Bronchial epithelial cell (primary cell): Measurements from ENCODE around the gene FAM120B. TPM values are rescaled to one million over a fixed set of nuclear protein-coding genes. Genes with fewer than 3 reads are reported as not detected.
"Not testable (repeated sequence)": the region's sequence is repeated elsewhere in the genome, so short reads cannot be mapped to it uniquely, and the experiment has no call there.

Experiments used
- DNase-seq: peaks from one replicate; pipeline ENCODE4 v3.0.0-alpha.2; 2010; ENCODE audit warnings: low read depth
- FAIRE-seq: peaks from 2 replicates; lab custom pipeline; 2011; peaks lifted over from hg19 to GRCh38; lab: Jason Lieb, UNC
- H3K27me3 ChIP-seq: 2 replicates; pipeline ENCODE4 v1.5.1; 2011; ENCODE audit warnings: low read length; ENCODE audit not compliant: control insufficient read depth, insufficient read depth
- H3K36me3 ChIP-seq: 2 replicates; pipeline ENCODE4 v1.5.1; 2011; ENCODE audit warnings: low read length; ENCODE audit not compliant: control insufficient read depth, insufficient read depth
- H3K4me3 ChIP-seq: 2 replicates; pipeline ENCODE4 v1.5.1; 2011; ENCODE audit warnings: mild to moderate bottlenecking, low read depth, low read length, control low read depth
- total RNA-seq: library from RNA; depleted of rRNA; stranded (reverse); fragments of >200 nt; gene quantifications from 2 replicates; pipeline ENCODE4 v1.2.1, GENCODE V29; 2014
- TF ChIP-seq, protein P1 (sequence below): IDR thresholded peaks from 2 replicates; pipeline ENCODE4 v1.5.1; 2011; ENCODE audit warnings: mild to moderate bottlenecking, moderate library complexity, low read length, control low read depth, inconsistent platforms; ENCODE audit not compliant: insufficient read depth, severe bottlenecking

The FAM120B gene
- total RNA-seq, 1 donor from 2014 or later, result 7.1 TPM

DNA sequence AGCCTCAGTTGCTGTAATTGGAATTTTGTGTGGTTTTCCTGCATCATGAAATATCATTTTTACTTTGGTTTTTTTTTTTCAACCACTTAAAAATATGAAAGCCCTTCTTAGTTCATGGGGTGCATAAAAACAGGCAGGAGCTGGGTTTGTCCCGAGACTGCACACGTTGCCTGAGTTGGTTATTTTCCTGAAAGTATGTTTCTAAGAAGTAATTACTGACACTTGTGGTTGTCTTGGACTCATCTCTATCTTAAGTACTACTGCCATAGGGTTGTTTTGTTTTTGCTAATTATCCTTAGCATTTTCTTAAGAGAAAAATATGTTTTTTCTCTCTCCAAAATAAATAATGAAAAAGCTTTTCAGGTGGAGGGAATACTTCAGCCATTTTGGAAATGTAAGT lies 40.1 kb downstream of the FAM120B start:
- Histone ChIP-seq H3K4me3 (no peak overlapping the region), H3K27me3 (no peaks in the 10 kb centered on the region), H3K36me3 (peaks cover 9% of the 10 kb centered on the region)
- DNase-seq (no peak), FAIRE-seq (no peak)
- TF ChIP-seq, protein P1, sequence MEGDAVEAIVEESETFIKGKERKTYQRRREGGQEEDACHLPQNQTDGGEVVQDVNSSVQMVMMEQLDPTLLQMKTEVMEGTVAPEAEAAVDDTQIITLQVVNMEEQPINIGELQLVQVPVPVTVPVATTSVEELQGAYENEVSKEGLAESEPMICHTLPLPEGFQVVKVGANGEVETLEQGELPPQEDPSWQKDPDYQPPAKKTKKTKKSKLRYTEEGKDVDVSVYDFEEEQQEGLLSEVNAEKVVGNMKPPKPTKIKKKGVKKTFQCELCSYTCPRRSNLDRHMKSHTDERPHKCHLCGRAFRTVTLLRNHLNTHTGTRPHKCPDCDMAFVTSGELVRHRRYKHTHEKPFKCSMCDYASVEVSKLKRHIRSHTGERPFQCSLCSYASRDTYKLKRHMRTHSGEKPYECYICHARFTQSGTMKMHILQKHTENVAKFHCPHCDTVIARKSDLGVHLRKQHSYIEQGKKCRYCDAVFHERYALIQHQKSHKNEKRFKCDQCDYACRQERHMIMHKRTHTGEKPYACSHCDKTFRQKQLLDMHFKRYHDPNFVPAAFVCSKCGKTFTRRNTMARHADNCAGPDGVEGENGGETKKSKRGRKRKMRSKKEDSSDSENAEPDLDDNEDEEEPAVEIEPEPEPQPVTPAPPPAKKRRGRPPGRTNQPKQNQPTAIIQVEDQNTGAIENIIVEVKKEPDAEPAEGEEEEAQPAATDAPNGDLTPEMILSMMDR, result no peak

DNA sequence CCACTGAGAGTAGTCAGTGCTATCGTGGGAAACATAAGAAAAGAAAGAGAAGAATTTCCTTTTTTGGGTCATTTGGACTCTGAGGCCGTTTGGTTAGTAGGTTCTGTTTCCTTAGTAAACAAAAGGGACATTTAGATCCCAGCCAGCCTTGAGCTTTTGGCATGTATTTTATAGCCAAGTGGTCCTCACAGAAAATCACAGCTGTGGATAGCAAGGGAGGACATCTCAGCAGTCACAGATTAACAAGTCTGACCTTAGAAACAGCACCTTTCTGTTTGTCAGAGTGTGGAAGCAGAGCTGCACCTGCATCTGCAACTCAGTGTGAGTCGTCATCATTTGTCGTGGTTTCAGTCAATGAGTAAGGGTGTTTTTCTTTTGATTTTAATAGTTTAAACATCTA lies 40.5 kb downstream of the FAM120B start:
- TF ChIP-seq, protein P1, result no peak
- DNase-seq, result peak; percentile 18
- no peak overlapping the region for H3K4me3 ChIP-seq
- H3K36me3 ChIP-seq, result peaks cover 9% of the 10 kb centered on the region
- FAIRE-seq, result no peak
- H3K27me3 ChIP-seq, result no peaks in the 10 kb centered on the region

DNA sequence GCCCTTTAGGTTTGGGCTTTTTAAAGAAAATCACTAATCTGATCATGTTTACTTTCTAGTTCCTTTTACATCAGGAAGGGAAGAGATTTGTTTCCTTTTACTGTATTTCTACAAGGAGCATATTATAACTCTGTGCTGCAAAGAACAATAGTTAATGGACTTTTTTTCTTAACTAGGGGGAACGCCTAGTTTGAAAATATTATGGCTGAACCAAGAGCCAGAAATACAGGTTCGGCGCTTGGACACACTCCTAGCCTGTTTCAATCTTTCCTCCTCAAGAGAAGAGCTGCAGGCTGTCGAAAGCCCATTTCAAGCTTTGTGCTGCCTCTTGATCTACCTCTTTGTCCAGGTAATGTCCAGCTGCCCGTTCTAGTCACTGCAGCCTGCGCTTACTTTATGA lies 41.4 kb downstream of the FAM120B start:
- FAIRE-seq (no peak), DNase-seq (no peak)
- H3K36me3 ChIP-seq, result peaks cover 9% of the 10 kb centered on the region
- no peak overlapping the region for H3K4me3 ChIP-seq
- TF ChIP-seq, protein P1, result no peak
- H3K27me3 ChIP-seq, result no peaks in the 10 kb centered on the region

DNA sequence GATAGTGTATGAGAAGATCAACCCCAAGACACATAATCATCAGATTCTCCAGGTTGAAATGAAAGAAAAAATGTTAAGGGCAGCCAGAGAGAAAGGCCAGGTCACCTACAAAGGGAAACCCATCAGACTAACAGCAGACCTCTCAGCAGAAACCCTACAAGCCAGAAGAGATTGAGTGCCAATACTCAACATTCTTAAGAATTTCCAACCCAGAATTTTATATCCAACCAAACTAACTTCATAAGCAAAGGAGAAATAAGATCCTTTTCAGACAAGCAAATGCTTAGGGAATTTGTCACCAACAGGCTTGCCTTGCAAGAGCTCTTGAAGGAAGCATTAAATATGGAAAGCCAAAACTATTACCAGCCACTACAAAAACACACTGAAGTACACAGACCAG lies 44.9 kb downstream of the FAM120B start:
- DNase-seq, FAIRE-seq, H3K27me3 ChIP-seq, H3K36me3 ChIP-seq, H3K4me3 ChIP-seq: not testable (repeated sequence)

DNA sequence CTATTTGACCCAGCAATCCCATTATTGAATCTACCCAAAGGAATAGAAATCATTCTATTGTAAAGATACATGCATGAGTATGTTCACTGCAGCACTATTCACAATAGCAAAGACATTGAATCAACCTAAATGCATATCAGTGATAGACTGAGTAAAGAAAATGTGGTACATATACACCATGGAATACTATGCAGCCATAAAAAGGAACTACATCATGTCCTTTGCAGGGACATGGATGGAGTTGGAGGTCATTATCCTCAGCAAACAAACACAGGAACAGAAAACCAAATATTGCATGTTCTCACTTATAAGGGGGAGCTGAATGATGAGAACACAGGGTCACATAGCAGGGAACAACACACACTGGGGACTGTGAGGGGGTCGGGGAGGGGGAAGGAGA lies 48.6 kb downstream of the FAM120B start:
- not testable (repeated sequence) for DNase-seq, H3K36me3 ChIP-seq, H3K27me3 ChIP-seq, FAIRE-seq, H3K4me3 ChIP-seq

DNA sequence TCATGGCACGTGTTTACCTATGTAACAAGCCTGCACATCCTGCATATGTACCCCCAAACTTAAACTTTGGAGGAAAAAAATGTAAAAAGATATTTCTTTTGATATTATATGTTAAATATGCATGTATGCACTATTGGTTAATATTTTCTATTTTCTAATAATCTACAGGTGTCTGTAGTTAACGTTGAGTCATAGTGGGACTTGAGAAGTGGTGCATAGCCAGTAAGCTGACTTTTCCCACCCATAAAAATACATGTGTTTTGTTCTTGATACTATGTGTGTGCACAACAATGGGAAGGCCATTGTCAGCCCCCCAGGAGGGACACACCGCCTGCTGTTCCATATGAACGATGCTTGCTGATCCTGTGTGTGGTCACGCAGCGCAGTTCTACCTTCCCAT lies 49.1 kb downstream of the FAM120B start:
- Histone ChIP-seq H3K36me3 (peaks cover 5% of the 10 kb centered on the region), H3K4me3 (no peak overlapping the region), H3K27me3 (no peaks in the 10 kb centered on the region)
- TF ChIP-seq, protein P1, result no peak
- FAIRE-seq (no peak), DNase-seq (no peak)

DNA sequence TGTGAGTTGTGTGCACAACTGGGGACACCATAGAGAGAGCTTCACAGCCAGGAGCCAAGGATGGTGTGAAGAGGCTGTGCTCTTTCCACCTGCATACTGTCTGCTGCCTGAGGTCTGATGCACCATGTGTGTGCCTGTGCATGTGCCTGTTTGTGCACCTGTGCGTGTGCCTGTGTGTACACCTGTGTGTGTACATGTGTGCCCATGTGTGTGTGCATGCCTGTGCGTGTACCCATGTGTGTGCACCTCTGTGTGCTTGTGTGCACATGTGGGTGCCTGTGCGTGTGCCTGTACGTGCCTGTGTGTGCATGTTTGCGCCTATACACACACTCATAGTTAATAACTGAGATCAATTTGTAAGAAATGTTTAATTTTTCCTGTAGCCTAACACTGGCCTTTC lies 51.3 kb downstream of the FAM120B start:
- FAIRE-seq (peak; percentile 89), DNase-seq (no peak)
- peaks cover 8% of the 10 kb centered on the region for H3K36me3 ChIP-seq

More for the DNA sequence above, 51.3 kb downstream of the FAM120B start:
- H3K4me3 ChIP-seq, result no peak overlapping the region
- TF ChIP-seq, protein P1, result no peak
- H3K27me3 ChIP-seq, result no peaks in the 10 kb centered on the region
